ACC112 (cell line): Measurements from ENCODE around the gene FOXP2.
"Not testable (repeated sequence)": the region's sequence is repeated elsewhere in the genome, so short reads cannot be mapped to it uniquely, and the experiment has no call there.

Experiments used
- H2AFZ ChIP-seq: fragments of 200-600 bp; sonication (generic); one replicate; pipeline ENCODE4 v1.6.0; 2017; ENCODE audit warnings: antibody characterized with exemption, low read length; ENCODE audit not compliant: unreplicated experiment
- H3K27ac ChIP-seq: fragments of 200-600 bp; sonication (generic); 2 replicates; pipeline ENCODE4 v1.5.1; 2014; ENCODE audit warnings: low read depth, mild to moderate bottlenecking, antibody characterized with exemption, low read length, moderate library complexity
- H3K27me3 ChIP-seq: fragments of 200-600 bp; sonication (generic); 2 replicates; pipeline ENCODE4 v1.6.1; 2014; ENCODE audit warnings: mild to moderate bottlenecking, antibody characterized with exemption, low read length, moderate library complexity, mixed read lengths; ENCODE audit not compliant: insufficient read depth
- H3K36me3 ChIP-seq: fragments of 200-600 bp; sonication (generic); 2 replicates; pipeline ENCODE4 v1.6.1; 2016; ENCODE audit warnings: mild to moderate bottlenecking, antibody characterized with exemption, low read length, moderate library complexity, mixed read lengths; ENCODE audit not compliant: insufficient read depth
- H3K4me1 ChIP-seq: fragments of 200-600 bp; sonication (generic); one replicate; pipeline ENCODE4 v1.6.1; 2016; ENCODE audit warnings: low read length, mixed read lengths; ENCODE audit not compliant: insufficient read depth, unreplicated experiment, control insufficient read depth
- H3K4me3 ChIP-seq: fragments of 200-600 bp; sonication (generic); 2 replicates; pipeline ENCODE4 v1.5.1; 2014; ENCODE audit warnings: mild to moderate bottlenecking, low read depth, low read length
- H3K79me2 ChIP-seq: fragments of 200-600 bp; sonication (generic); one replicate; pipeline ENCODE4 v1.6.0; 2016; ENCODE audit warnings: low read length; ENCODE audit not compliant: control insufficient read depth, unreplicated experiment, insufficient read depth

The FOXP2 gene

DNA sequence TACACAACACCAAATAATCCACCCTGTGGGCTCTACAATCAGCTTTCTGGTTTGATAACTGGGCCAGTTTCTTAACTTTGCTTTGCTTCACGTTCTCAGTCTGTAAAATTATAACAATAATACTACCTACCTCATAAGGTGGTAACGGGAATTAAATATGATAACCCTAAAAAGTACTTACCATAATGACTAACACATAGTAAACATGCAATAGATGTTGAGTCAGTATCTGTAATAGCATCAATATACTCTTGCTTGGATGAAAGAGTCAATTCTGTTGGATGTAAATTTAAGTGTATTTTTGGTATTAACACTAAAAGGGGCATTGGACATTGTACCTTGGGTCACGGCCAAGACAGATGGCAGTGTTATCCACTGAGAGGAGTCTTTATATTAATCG lies 160.5 kb downstream of the FOXP2 start:
- no peaks in the 10 kb centered on the region for H3K27me3 ChIP-seq

DNA sequence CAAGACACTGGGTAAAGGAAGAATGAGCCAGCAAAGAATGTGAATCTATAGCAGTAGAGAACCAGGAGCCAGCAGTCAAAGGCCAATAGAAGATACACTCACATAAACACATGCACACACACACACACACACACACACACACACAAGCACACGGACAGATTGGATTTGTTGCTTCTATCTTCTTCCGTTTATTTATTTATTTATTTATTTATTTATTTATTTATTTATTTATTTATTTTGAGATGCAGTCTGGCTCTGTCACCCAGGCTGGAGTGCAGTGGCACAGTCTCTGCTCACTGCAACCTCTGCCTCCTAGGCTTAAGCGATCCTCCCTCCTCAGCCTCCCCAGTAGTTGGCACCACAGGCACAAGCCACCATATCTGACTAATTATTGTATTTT lies 166.3 kb downstream of the FOXP2 start:
- not testable (repeated sequence) for H3K4me1 ChIP-seq, H3K79me2 ChIP-seq, H3K36me3 ChIP-seq, H3K27ac ChIP-seq, H2AFZ ChIP-seq, H3K27me3 ChIP-seq, H3K4me3 ChIP-seq

More for the DNA sequence above, 160.5 kb downstream of the FOXP2 start:
- H3K4me1 ChIP-seq, result peaks cover 3% of the 10 kb centered on the region
- H3K27ac ChIP-seq, result no peak overlapping the region
- H3K4me3 ChIP-seq, result no peak overlapping the region
- no peak overlapping the region for H2AFZ ChIP-seq
- no peaks in the 10 kb centered on the region for H3K36me3 ChIP-seq
- no peaks in the 10 kb centered on the region for H3K79me2 ChIP-seq

DNA sequence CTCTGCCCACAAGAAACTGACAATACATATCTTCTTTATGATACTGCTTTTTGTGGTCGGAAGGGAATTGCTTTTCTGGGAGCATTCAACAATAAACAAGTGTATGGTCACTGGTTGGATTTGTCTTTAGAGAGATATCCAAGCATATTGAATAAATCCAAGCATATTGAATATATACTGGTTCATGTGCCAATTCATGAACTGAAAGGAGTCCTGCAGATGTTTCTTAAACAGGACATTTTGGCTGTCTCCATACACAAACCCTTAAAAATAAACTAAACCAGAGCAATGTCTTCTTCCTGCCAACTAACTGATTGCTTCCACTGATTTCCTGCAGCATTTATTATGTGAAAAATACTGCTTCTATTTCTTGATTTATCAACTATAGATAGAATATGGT lies 173.9 kb downstream of the FOXP2 start:
- Histone ChIP-seq H3K27me3 (no peaks in the 10 kb centered on the region), H3K4me3 (no peak overlapping the region), H3K36me3 (no peaks in the 10 kb centered on the region), H3K79me2 (no peaks in the 10 kb centered on the region), H2AFZ (no peak overlapping the region), H3K4me1 (no peaks in the 10 kb centered on the region), H3K27ac (no peak overlapping the region)

DNA sequence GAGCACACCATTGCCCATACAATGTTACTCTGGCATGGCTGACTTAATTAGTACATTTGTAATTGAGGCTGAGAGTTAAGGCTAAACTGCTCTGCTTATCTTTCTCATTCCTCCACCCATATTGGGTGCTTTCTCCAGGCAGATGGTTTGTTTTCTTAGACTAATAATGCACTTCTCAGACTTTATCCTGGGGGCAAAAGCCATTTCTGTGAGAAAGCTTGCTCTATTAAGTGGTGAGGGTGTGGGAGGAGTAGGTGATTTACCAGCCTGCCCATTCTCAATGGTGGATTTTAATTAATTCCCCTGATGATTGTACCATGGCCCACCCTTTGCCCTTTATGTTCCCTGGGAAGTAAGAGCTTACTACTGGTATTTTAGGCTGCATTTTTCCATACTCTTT lies 174.8 kb downstream of the FOXP2 start:
- Histone ChIP-seq H3K79me2 (no peaks in the 10 kb centered on the region), H2AFZ (no peak overlapping the region), H3K27me3 (no peaks in the 10 kb centered on the region), H3K36me3 (no peaks in the 10 kb centered on the region), H3K4me3 (no peak overlapping the region), H3K4me1 (no peaks in the 10 kb centered on the region), H3K27ac (no peak overlapping the region)

DNA sequence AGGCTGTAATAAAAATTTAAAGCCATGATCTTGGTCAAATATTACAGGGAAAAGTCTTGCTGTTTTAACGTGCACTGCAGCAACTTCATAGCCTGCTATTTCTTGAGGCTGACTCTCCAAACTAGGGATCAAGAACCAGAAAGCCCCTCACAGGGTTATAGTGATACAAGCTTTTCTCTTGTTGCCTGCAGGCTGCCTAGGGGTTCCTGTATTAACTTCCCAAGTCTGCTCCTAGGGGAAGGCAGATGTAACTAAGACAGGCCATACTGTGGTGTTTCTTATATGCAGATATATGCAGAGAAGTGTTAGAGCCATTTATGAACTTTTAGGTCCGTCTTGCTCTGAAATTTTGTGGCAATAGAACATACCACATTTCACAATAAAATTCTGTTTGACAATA lies 175.7 kb downstream of the FOXP2 start:
- Histone ChIP-seq H3K79me2 (no peaks in the 10 kb centered on the region), H3K27me3 (no peaks in the 10 kb centered on the region)

DNA sequence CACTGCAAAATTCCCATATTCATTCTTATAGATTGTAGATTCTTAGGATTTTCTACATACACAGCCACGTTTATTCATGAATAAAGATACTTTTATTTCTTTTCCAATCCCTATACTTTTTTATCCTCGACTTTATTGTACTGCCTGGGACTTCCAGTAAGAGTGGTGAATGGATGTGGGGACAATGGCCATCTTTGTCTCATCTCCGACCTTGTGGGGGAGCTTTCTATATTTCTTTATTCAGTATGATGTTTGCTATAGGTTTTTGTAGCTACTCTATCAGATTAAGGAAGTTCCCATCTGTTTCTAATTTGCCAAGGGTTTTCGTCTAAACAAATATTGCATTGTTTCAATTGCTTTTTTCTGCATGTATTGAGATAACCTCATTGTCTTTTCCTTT lies 184.3 kb downstream of the FOXP2 start:
- Histone ChIP-seq H3K4me1 (no peaks in the 10 kb centered on the region), H3K4me3 (no peak overlapping the region), H3K27me3 (no peaks in the 10 kb centered on the region), H3K79me2 (no peaks in the 10 kb centered on the region), H2AFZ (no peak overlapping the region), H3K36me3 (no peaks in the 10 kb centered on the region), H3K27ac (no peak overlapping the region)

More for the DNA sequence above, 175.7 kb downstream of the FOXP2 start:
- Histone ChIP-seq H2AFZ (no peak overlapping the region), H3K27ac (no peak overlapping the region), H3K4me1 (no peaks in the 10 kb centered on the region), H3K36me3 (no peaks in the 10 kb centered on the region), H3K4me3 (no peak overlapping the region)

DNA sequence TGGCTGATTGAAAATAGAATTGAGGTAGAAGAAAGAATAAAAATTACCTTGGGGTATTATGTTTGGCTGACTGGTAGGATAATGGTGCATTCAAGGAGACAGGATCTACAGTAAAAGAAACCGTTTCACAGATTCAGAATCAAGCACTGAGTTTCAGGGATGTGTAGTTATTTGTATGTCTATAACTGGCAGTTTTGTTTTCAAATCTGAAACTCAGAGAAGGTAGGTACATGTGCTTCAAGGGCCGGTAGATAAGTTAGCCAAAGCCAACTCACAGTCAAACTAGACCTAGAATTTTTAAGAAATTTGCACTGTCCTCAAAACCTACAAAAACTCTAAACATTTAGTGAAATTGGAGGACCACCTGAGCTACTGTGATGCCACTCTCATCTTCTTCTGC lies 191.5 kb downstream of the FOXP2 start:
- no peak overlapping the region for H3K27ac ChIP-seq
- H3K4me3 ChIP-seq, result no peak overlapping the region
- no peaks in the 10 kb centered on the region for H3K4me1 ChIP-seq
- no peaks in the 10 kb centered on the region for H3K79me2 ChIP-seq
- H3K36me3 ChIP-seq, result no peaks in the 10 kb centered on the region
- H3K27me3 ChIP-seq, result no peaks in the 10 kb centered on the region
- no peak overlapping the region for H2AFZ ChIP-seq

DNA sequence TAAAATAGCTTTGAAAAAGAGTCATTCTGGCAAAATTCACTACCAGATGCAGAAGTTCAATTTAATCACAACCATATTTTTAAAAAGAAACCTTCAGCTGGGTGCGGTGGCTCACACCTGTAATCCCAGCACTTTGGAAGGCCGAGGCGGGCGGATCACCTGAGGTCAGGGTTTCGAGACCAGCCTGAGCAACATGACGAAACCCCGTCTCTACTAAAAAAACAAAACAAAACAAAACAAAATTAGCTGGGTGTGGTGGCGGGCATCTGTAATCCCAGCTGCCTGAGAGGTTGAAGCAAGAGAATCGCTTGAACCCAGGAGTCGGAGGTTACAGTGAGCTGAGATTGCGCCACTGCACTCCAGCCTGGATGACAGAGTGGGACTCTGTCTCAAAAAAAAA lies 194.2 kb downstream of the FOXP2 start:
- H2AFZ ChIP-seq, H3K36me3 ChIP-seq, H3K27me3 ChIP-seq, H3K4me1 ChIP-seq, H3K79me2 ChIP-seq, H3K4me3 ChIP-seq, H3K27ac ChIP-seq: not testable (repeated sequence)

DNA sequence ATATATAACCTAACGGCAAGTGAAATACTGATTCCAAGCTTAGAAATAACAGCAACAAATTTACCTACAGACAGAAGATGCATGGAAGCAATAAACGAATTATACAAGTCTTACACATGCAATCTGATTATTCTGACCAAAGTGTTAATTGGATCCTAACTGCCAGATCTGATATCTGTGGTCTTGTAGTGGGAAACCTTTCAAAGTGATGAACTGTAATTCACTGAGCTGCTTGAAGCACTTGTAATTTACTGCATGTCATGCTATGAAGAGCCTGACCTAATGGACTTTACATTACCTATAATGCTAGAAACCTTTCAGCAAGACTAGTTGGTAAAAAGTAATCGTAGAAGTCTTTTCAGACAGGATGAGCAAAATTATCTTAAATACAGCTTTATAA lies 205.6 kb downstream of the FOXP2 start:
- Histone ChIP-seq H3K4me3 (no peak overlapping the region), H3K4me1 (no peaks in the 10 kb centered on the region), H2AFZ (no peak overlapping the region), H3K79me2 (no peaks in the 10 kb centered on the region), H3K27me3 (no peaks in the 10 kb centered on the region), H3K36me3 (no peaks in the 10 kb centered on the region), H3K27ac (no peak overlapping the region)

DNA sequence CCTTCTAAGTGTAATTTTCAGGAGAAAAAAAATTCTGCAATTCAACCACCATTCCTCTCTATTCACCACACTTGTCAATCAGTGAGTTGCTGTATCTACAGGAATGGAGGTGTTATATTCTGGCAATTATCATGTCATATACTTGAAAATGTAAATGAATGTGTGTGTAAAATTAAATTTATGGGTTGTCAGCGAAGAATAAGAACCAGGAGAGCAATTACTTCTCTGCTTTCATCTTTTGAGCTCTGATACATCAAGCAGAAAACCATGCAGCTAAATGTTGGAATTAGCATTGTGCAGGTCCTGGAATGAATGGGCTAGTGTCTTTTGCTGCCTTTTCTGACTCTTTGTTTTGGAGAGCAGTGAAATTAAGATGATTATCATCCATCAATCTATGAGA lies 207.6 kb downstream of the FOXP2 start:
- Histone ChIP-seq H3K4me3 (no peak overlapping the region), H2AFZ (no peak overlapping the region), H3K4me1 (no peaks in the 10 kb centered on the region), H3K27ac (no peak overlapping the region), H3K27me3 (no peaks in the 10 kb centered on the region), H3K36me3 (no peaks in the 10 kb centered on the region), H3K79me2 (no peaks in the 10 kb centered on the region)

DNA sequence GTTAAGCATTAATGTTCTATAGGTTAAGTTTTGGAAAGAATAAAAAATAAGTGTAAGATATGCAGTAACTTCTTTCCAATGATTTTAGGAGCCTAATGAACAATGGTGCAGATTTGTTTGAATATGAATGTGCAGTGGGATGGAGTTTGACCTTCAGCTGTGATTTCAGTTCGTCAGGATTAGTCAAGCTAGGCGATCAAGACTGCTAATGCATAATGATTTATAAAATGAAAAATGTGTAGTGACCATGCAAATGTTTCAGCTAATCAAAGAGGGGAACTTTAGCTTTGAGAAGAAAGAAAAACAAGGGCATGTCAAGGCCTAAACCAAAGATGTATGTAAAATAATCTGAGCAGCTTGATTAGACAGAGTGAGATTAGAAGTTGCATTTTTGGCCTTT lies 208.5 kb downstream of the FOXP2 start:
- no peak overlapping the region for H3K27ac ChIP-seq
- H2AFZ ChIP-seq, result no peak overlapping the region
- H3K4me1 ChIP-seq, result no peaks in the 10 kb centered on the region
- H3K27me3 ChIP-seq, result no peaks in the 10 kb centered on the region
- no peaks in the 10 kb centered on the region for H3K36me3 ChIP-seq
- no peaks in the 10 kb centered on the region for H3K79me2 ChIP-seq
- no peak overlapping the region for H3K4me3 ChIP-seq

DNA sequence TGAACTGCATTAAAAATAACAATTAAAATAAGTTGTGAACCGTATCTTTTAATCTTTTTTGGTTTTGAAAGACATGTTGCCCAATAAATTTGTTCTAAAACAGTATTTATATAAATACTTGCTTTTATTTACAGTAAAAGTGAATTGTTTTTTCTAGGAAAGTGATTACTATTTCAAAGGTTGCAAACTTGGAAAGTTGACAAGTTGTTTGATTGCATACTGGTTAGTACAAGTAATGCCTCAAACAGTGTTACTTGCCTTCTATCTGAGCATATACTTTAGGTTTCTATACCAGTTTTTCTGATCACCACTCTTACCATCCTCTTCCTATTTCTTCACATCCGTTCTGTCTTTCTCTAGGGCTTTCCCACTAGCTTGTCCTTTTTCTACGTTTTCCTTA lies 212.6 kb downstream of the FOXP2 start:
- no peaks in the 10 kb centered on the region for H3K36me3 ChIP-seq
- H3K4me3 ChIP-seq, result no peak overlapping the region
- no peak overlapping the region for H2AFZ ChIP-seq
- no peaks in the 10 kb centered on the region for H3K27me3 ChIP-seq
- H3K27ac ChIP-seq, result no peak overlapping the region
- H3K79me2 ChIP-seq, result no peaks in the 10 kb centered on the region
- no peaks in the 10 kb centered on the region for H3K4me1 ChIP-seq
